ENCODE measurements around the gene ACSF2.

The ACSF2 gene

GRCh38 chr17:50392621-50393020 lies 33.4 kb upstream of the ACSF2 start:
- Histone ChIP-seq H3K4me3 (ENCODE audit: insufficient read depth, low read length, poor library complexity, severe bottlenecking) (no peak overlapping the region), H3K36me3 (ENCODE audit: low read length) (peaks cover 39% of the 10 kb centered on the region), H3K9me2 (replicated peaks; ENCODE audit: insufficient read depth, low read length) (no peaks in the 10 kb centered on the region), H4K20me1 (ENCODE audit: low read depth, low read length) (no peaks in the 10 kb centered on the region; the same call in 1 of the 2 replicates), H3K27ac (ENCODE audit: low read depth, low read length) (no peak overlapping the region), H3F3A (ENCODE audit: insufficient read depth) (no peaks in the 10 kb centered on the region), H3K27me3 (ENCODE audit: low read length) (no peaks in the 10 kb centered on the region), H3K9me3 (ENCODE audit: insufficient read depth, low read length) (no peaks in the 10 kb centered on the region), H3K4me2 (ENCODE audit: low read depth, low read length, poor library complexity, severe bottlenecking) (no peak overlapping the region), H3K79me2 (ENCODE audit: insufficient read depth, low read length) (peaks cover 37% of the 10 kb centered on the region), H3K9ac (ENCODE audit: low read length) (no peak overlapping the region), H2AFZ (ENCODE audit: low read depth, low read length, severe bottlenecking) (no peak overlapping the region)
- no peak for TF ChIP-seq EZH2phosphoT487 (conservative IDR thresholded peaks at IDR 0.05; ENCODE audit: low read length)
- TF ChIP-seq CTCF (IDR thresholded peaks at IDR 0.05; ENCODE audit: insufficient read depth, low read length, poor library complexity, severe bottlenecking), result no peak

- Histone ChIP-seq H3K4me3 (ENCODE audit: insufficient read depth, low read length, poor library complexity, severe bottlenecking) (no peak overlapping the region), H3K9me2 (replicated peaks; ENCODE audit: insufficient read depth, low read length) (no peaks in the 10 kb centered on the region), H3K27ac (ENCODE audit: low read depth, low read length) (no peak overlapping the region), H3K27me3 (ENCODE audit: low read length) (no peaks in the 10 kb centered on the region), H3K9me3 (ENCODE audit: insufficient read depth, low read length) (no peaks in the 10 kb centered on the region), H3K9ac (ENCODE audit: low read length) (no peak overlapping the region), H3K79me2 (ENCODE audit: insufficient read depth, low read length) (peaks cover 37% of the 10 kb centered on the region), H3F3A (ENCODE audit: insufficient read depth) (no peaks in the 10 kb centered on the region), H3K36me3 (ENCODE audit: low read length) (peaks cover 39% of the 10 kb centered on the region), H2AFZ (ENCODE audit: low read depth, low read length, severe bottlenecking) (no peak overlapping the region), H4K20me1 (ENCODE audit: low read depth, low read length) (no peaks in the 10 kb centered on the region; the same call in 1 of the 2 replicates), H3K4me2 (ENCODE audit: low read depth, low read length, poor library complexity, severe bottlenecking) (no peak overlapping the region)
- no peak for TF ChIP-seq CTCF (IDR thresholded peaks at IDR 0.05; ENCODE audit: insufficient read depth, low read length, poor library complexity, severe bottlenecking)
- TF ChIP-seq EZH2phosphoT487 (conservative IDR thresholded peaks at IDR 0.05; ENCODE audit: low read length), result no peak
Measured at GRCh38 chr17:50393700-50394099, 32.3 kb upstream of the ACSF2 start.

- no peak overlapping the region for H3K4me2 ChIP-seq (ENCODE audit: low read depth, low read length, poor library complexity, severe bottlenecking)
- peaks cover 37% of the 10 kb centered on the region for H3K79me2 ChIP-seq (ENCODE audit: insufficient read depth, low read length)
- H3K9me3 ChIP-seq (ENCODE audit: insufficient read depth, low read length), result no peaks in the 10 kb centered on the region
- H3K27ac ChIP-seq (ENCODE audit: low read depth, low read length), result no peak overlapping the region
- H4K20me1 ChIP-seq (ENCODE audit: low read depth, low read length), result no peaks in the 10 kb centered on the region; the same call in 1 of the 2 replicates
- H2AFZ ChIP-seq (ENCODE audit: low read depth, low read length, severe bottlenecking), result no peak overlapping the region
- no peak for TF ChIP-seq EZH2phosphoT487 (conservative IDR thresholded peaks at IDR 0.05; ENCODE audit: low read length)
- TF ChIP-seq CTCF (IDR thresholded peaks at IDR 0.05; ENCODE audit: insufficient read depth, low read length, poor library complexity, severe bottlenecking), result no peak
- no peaks in the 10 kb centered on the region for H3K27me3 ChIP-seq (ENCODE audit: low read length)
- H3K36me3 ChIP-seq (ENCODE audit: low read length), result peaks cover 32% of the 10 kb centered on the region
- no peaks in the 10 kb centered on the region for H3F3A ChIP-seq (ENCODE audit: insufficient read depth)
- no peak overlapping the region for H3K9ac ChIP-seq (ENCODE audit: low read length)
- no peak overlapping the region for H3K4me3 ChIP-seq (ENCODE audit: insufficient read depth, low read length, poor library complexity, severe bottlenecking)
- H3K9me2 ChIP-seq (replicated peaks; ENCODE audit: insufficient read depth, low read length), result no peaks in the 10 kb centered on the region
Measured at GRCh38 chr17:50394711-50395110, 31.3 kb upstream of the ACSF2 start.

Data from SU-DHL-6 (cell line).